H1 (cell line): ENCODE results near the gene CBLB.

Experiments used
- POLR2A ChIP-seq, 2 experiments: IDR thresholded peaks; 1 replicate in 1 of 2; 2 replicates in 1 of 2; pipeline ENCODE4 v1.6.1; 2011; ENCODE audit warnings: low read depth in 2 of 2, low read length in 2 of 2, mild to moderate bottlenecking in 2 of 2; ENCODE audit errors: control extremely low read depth in 1 of 2
- TF ChIP-seq, protein P1 (sequence below), 3 experiments: IDR thresholded peaks; 1 replicate in 2 of 3; 2 replicates in 1 of 3; pipeline versions ENCODE4 v1.5.1 to v1.6.1; 2011; ENCODE audit warnings: low read length in 3 of 3, mild to moderate bottlenecking in 3 of 3, inconsistent platforms in 2 of 3, low read depth in 1 of 3, moderate library complexity in 1 of 3; ENCODE audit not compliant: insufficient read depth in 1 of 3; ENCODE audit errors: control extremely low read depth in 1 of 3

DNA sequence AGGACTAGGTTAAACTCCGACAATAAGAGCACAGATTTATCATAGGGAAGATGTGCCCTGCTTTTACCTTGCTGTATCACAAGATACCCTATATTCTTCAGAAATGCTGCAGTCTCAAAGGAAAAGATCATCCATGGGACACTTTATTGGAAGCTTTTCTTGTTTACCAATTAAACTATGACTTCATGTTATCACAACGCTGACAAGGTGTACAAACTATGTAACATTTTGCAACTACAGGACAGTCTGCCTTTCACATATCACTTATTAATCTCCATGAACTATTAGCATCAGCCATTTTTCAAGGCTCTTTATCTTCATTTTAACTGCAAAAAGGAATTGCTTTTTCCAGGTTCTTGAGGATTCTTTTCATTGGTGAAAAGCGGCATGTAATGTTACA lies 34.0 kb downstream of the CBLB start:
- TF ChIP-seq, protein P1, sequence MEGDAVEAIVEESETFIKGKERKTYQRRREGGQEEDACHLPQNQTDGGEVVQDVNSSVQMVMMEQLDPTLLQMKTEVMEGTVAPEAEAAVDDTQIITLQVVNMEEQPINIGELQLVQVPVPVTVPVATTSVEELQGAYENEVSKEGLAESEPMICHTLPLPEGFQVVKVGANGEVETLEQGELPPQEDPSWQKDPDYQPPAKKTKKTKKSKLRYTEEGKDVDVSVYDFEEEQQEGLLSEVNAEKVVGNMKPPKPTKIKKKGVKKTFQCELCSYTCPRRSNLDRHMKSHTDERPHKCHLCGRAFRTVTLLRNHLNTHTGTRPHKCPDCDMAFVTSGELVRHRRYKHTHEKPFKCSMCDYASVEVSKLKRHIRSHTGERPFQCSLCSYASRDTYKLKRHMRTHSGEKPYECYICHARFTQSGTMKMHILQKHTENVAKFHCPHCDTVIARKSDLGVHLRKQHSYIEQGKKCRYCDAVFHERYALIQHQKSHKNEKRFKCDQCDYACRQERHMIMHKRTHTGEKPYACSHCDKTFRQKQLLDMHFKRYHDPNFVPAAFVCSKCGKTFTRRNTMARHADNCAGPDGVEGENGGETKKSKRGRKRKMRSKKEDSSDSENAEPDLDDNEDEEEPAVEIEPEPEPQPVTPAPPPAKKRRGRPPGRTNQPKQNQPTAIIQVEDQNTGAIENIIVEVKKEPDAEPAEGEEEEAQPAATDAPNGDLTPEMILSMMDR (IDR thresholded peaks at IDR 0.05; ENCODE audit: control extremely low read depth in 1 of 3, insufficient read depth in 1 of 3, low read depth in 1 of 3, low read length in 3 of 3): no peak
- no peak for TF ChIP-seq POLR2A (IDR thresholded peaks at IDR 0.05; ENCODE audit: control extremely low read depth in 1 of 2, low read depth in 2 of 2, low read length in 2 of 2)
